HT-29 (cell line): ENCODE measurements around the gene SMIM31. TPM values are rescaled to one million over a fixed set of nuclear protein-coding genes. Genes with fewer than 3 reads are reported as not detected.

Experiments used
- DNase-seq: peaks from one replicate; pipeline ENCODE4 v3.0.0-alpha.2; 2015; ENCODE audit warnings: low spot score
- total RNA-seq: library from RNA; depleted of rRNA; stranded (reverse); fragments of >200 nt; shearing (Covaris generic); gene quantifications from 2 replicates; pipeline ENCODE4 v1.2.3, GENCODE V29; 2014; rRNA removed

Gene SMIM31
- total RNA-seq = 0.05 and 0.25 TPM in 2 replicates

- DNase-seq = peak; percentile 78
These were observed at the start of gene SMIM31 for GRCh38 chr4:164753873-164754488. SMIM31 (plus strand) TSS chr4:164754131; CDS start chr4:164770444, 16,313 bp downstream.

GRCh38 chr4:164706675-164707074, 47.3 kb upstream of the SMIM31 start:
- no peak for DNase-seq

GRCh38 chr4:164716901-164717300, 37.0 kb upstream of the SMIM31 start:
- DNase-seq = peak; percentile 7

GRCh38 chr4:164718827-164719226, 35.1 kb upstream of the SMIM31 start:
- no peak for DNase-seq

- DNase-seq = no peak
These were observed 28.9 kb upstream of the SMIM31 start for GRCh38 chr4:164725066-164725465.

GRCh38 chr4:164730705-164731393, 23.1 kb upstream of the SMIM31 start:
- no peak for DNase-seq

- peak; percentile 56 for DNase-seq
These were observed 22.0 kb upstream of the SMIM31 start for GRCh38 chr4:164731827-164732474.

GRCh38 chr4:164734484-164734883, 19.4 kb upstream of the SMIM31 start:
- DNase-seq = no peak

- peak; percentile 25 for DNase-seq
These were observed 5.6 kb upstream of the SMIM31 start for GRCh38 chr4:164748375-164748774.

- DNase-seq = no peak
These were observed 1.5 kb downstream of the SMIM31 start for GRCh38 chr4:164755432-164755831.

GRCh38 chr4:164756686-164757085, 2.8 kb downstream of the SMIM31 start:
- no peak for DNase-seq

- DNase-seq = no peak
These were observed 7.3 kb downstream of the SMIM31 start for GRCh38 chr4:164761241-164761640.

- no peak for DNase-seq
These were observed 7.9 kb downstream of the SMIM31 start for GRCh38 chr4:164761746-164762275.

GRCh38 chr4:164765096-164765495, 11.2 kb downstream of the SMIM31 start:
- DNase-seq = no peak

GRCh38 chr4:164765833-164766232, 11.9 kb downstream of the SMIM31 start:
- no peak for DNase-seq

- DNase-seq = peak; percentile 3
These were observed 14.6 kb downstream of the SMIM31 start for GRCh38 chr4:164768516-164768915.

- no peak for DNase-seq
These were observed 16.2 kb downstream of the SMIM31 start for GRCh38 chr4:164770010-164770724.

GRCh38 chr4:164771088-164771487, 17.2 kb downstream of the SMIM31 start:
- DNase-seq = no peak

GRCh38 chr4:164772076-164772475, 18.1 kb downstream of the SMIM31 start:
- no peak for DNase-seq

- DNase-seq = no peak
These were observed 25.1 kb downstream of the SMIM31 start for GRCh38 chr4:164779080-164779479.

- DNase-seq = peak; percentile 39
These were observed 25.9 kb downstream of the SMIM31 start for GRCh38 chr4:164779811-164780216.

- DNase-seq = no peak
These were observed 26.9 kb downstream of the SMIM31 start for GRCh38 chr4:164780839-164781238.
